Measurements from ENCODE around the gene ADAP1. TPM values are rescaled to one million over a fixed set of nuclear protein-coding genes. Genes with fewer than 3 reads are reported as not detected.

Gene ADAP1
- total RNA-seq, 2 donors from 2014 or later, result 19.7 to 19.8 TPM

- no peak for DNase-seq
- WGBS, 2 donors, result 91 to 97% methylated on average over 17 to 19 of the region's 19 CpGs
Measured at GRCh38 chr7:849781-850180, 104.7 kb downstream of the ADAP1 start.

GRCh38 chr7:849145-849544 lies 105.3 kb downstream of the ADAP1 start:
- ATAC-seq, result no peak
- WGBS, 2 donors, result 89 to 93% methylated on average over 14 of the region's 14 CpGs
- peaks cover 14 to 25% of the 10 kb centered on the region in 2 donors for H3K36me3 ChIP-seq (replicated peaks in 1 of 2; ENCODE audit: insufficient read depth in 1 of 2, low read depth in 2 of 2)
- no peaks in the 10 kb centered on the region for H3K9me3 ChIP-seq
- no peaks in the 10 kb centered on the region for H3K27me3 ChIP-seq
- DNase-seq, result no peak
- intact Hi-C loops (cut with DNase I), result no loop called here
- H3K4me1 ChIP-seq, result no peaks in the 10 kb centered on the region
- TF ChIP-seq CTCF (IDR thresholded peaks at IDR 0.05) (no peak), POLR2A (IDR thresholded peaks at IDR 0.05) (no peak)
- no peak overlapping the region for H3K27ac ChIP-seq
- no peak overlapping the region for H3K4me3 ChIP-seq

More at GRCh38 chr7:849781-850180, 104.7 kb downstream of the ADAP1 start:
- Histone ChIP-seq H3K9me3 (no peaks in the 10 kb centered on the region), H3K27me3 (no peaks in the 10 kb centered on the region), H3K4me1 (no peaks in the 10 kb centered on the region), H3K4me3 (no peak overlapping the region), H3K36me3 (replicated peaks in 1 of 2; ENCODE audit: insufficient read depth in 1 of 2, low read depth in 2 of 2) (peaks cover 10 to 24% of the 10 kb centered on the region in 2 donors), H3K27ac (no peak overlapping the region)
- ATAC-seq, result no peak
- intact Hi-C loops (cut with DNase I), result no loop called here
- no peak for TF ChIP-seq CTCF (IDR thresholded peaks at IDR 0.05)
- no peak for TF ChIP-seq POLR2A (IDR thresholded peaks at IDR 0.05)

Other genes starting within 250 kb of the ADAP1 start
- gene DNAAF5, start 228.0 kb downstream of the ADAP1 start, total RNA-seq, result 10 to 100 TPM; 17.9 to 46.5 TPM
- 1 to 10 TPM; 2.0 to 3.4 TPM for gene PRKAR1B, start 227.4 kb downstream of the ADAP1 start, total RNA-seq
- gene SUN1, start 122.2 kb downstream of the ADAP1 start, total RNA-seq, result 100 to 1,000 TPM in 1 of 2 donors, 10 to 100 TPM in 1; 75.8 to 122 TPM
- 10 to 100 TPM; 34.8 to 42.2 TPM for gene GET4, start 78.1 kb downstream of the ADAP1 start, total RNA-seq
- gene COX19, start 20.9 kb upstream of the ADAP1 start, total RNA-seq, result 10 to 100 TPM in 1 of 2 donors, 1 to 10 TPM in 1; 9.6 to 25.1 TPM
- gene CYP2W1, start 28.5 kb upstream of the ADAP1 start, total RNA-seq, result not detected
- 10 to 100 TPM in 1 of 2 donors, 1 to 10 TPM in 1; 8.8 to 11.2 TPM for gene GPR146, start 89.9 kb upstream of the ADAP1 start, total RNA-seq
- 1 to 10 TPM in 1 of 2 donors, not detected in 1; 1.0 TPM for gene GPER1, start 133.4 kb upstream of the ADAP1 start, total RNA-seq
- 10 to 100 TPM; 15.6 to 17.8 TPM for gene ZFAND2A, start 205.5 kb upstream of the ADAP1 start, total RNA-seq